Left ventricle myocardium inferior (tissue), 1 donor: ENCODE measurements around the gene HEATR9. TPM values are rescaled to one million over a fixed set of nuclear protein-coding genes. Genes with fewer than 3 reads are reported as not detected.

ENCODE experiments used
- DNase-seq: peaks from one replicate; pipeline ENCODE4 v3.0.0-alpha.2; 2020
- H3K27ac ChIP-seq: fragments of 200-600 bp; replicated peaks from 2 replicates; pipeline ENCODE4 v1.8.0; 2021
- H3K27me3 ChIP-seq: fragments of 200-600 bp; 2 replicates; pipeline ENCODE4 v1.8.0; 2021; ENCODE audit warnings: low read depth
- H3K36me3 ChIP-seq: fragments of 200-600 bp; 2 replicates; pipeline ENCODE4 v1.8.0; 2021
- H3K4me1 ChIP-seq: fragments of 200-600 bp; 2 replicates; pipeline ENCODE4 v1.8.0; 2021
- H3K4me3 ChIP-seq: fragments of 200-600 bp; 2 replicates; pipeline ENCODE4 v1.8.0; 2021; ENCODE audit warnings: mild to moderate bottlenecking, moderate library complexity
- H3K9me3 ChIP-seq: fragments of 200-600 bp; replicated peaks from 2 replicates; pipeline ENCODE4 v1.8.0; 2021
- intact Hi-C: fragments of 100-400 bp; cut with micrococcal nuclease; formaldehyde crosslinking; loops from one replicate; pipeline ENCODE4 v1.11.0; 2022
- total RNA-seq: library from RNA; stranded (reverse); fragmentation: NEBNext Ultra II Directional; extraction: Animal tissue kit (Norgen Biotek cat#: 25700); gene quantifications from one replicate; pipeline ENCODE4 v1.2.1, GENCODE V29; 2021
- TF ChIP-seq, protein P1 (sequence below): fragments of 200-600 bp; IDR thresholded peaks from 2 replicates; pipeline ENCODE4 v1.8.0; 2021; ENCODE audit warnings: antibody characterized with exemption, mild to moderate bottlenecking, borderline replicate concordance
- donor health status: DM: no; HTN: yes; CAD: no; lungs with severe emphysema.

Gene HEATR9
- total RNA-seq, 1 donor from 2014 or later = not detected

DNA sequence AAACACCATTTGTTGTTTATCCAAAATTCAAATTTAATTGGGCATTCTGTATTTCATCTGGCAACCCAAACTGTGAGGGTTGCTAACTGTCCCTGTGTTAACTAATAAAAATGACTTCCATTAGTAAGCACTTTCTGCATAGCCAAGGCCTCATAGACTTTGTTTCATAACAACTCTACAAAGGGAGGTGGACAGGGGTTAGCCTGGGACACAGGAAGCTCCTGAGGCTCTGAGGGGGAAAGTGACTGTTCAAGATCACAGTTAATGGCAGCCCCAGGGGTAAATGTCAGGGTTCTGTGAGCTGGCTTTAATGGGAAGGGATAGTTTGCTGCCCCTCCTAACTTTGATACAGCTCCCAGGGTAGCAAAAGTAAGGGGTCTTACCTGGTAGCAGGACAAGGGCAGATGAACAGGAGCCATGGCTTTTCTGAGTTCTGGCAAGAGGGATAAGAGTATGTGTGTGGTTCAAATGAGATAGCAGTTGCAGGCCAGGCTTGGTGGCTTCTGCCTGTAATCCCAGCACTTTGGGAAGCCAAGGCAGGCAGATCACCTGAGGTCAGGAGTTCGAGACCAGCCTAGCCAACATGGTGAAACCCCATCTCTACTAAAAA lies 2.2 kb downstream of the HEATR9 start:
- intact Hi-C loops = no loop called here
- no peaks in the 10 kb centered on the region for H3K36me3 ChIP-seq

DNA sequence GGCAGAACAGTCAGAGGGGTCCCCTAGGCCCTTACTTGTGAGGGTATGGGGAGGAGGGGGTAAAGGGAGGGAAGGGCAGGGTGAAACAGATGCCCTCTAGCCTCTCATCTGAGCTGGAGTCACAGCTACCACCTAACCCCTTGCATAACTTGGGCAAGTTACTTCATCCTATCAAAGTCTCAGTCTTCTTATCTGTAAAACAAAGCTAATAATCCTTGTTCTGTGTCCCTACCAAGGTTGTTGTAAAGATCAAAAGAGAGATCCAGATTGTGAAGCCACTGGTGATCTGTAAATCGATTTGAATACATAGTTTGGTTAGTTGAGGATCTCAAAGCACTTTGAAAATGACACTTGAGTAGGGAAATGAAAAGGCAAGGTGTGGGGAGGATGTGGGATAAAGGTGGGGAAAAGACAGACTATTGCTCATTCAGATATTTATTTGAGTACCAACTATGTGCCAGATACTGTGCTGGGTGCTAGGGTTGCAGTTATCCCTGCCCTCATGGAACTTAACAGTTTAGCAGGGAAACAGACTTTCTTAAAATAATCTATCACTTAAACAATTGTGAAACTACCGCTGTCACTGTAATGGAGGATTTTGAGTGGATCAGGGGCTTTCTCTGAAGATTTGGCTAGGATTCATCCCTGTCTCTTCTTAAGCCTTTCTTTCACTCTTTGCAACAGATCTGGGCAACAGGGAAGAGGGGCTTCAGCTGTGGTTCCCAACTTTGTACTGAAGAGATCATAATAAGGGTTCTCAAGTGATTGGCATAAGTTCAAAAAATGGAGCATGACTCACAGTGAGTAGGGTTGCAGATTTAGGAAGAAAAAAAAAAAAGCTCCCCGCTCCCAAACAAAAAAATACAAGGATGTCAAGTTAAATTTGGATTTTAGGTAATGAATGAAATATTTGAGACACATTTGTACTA lies 3.0 kb downstream of the HEATR9 start:
- no peaks in the 10 kb centered on the region for H3K36me3 ChIP-seq
- no peak for DNase-seq
- no peaks in the 10 kb centered on the region for H3K9me3 ChIP-seq
- TF ChIP-seq, protein P1, sequence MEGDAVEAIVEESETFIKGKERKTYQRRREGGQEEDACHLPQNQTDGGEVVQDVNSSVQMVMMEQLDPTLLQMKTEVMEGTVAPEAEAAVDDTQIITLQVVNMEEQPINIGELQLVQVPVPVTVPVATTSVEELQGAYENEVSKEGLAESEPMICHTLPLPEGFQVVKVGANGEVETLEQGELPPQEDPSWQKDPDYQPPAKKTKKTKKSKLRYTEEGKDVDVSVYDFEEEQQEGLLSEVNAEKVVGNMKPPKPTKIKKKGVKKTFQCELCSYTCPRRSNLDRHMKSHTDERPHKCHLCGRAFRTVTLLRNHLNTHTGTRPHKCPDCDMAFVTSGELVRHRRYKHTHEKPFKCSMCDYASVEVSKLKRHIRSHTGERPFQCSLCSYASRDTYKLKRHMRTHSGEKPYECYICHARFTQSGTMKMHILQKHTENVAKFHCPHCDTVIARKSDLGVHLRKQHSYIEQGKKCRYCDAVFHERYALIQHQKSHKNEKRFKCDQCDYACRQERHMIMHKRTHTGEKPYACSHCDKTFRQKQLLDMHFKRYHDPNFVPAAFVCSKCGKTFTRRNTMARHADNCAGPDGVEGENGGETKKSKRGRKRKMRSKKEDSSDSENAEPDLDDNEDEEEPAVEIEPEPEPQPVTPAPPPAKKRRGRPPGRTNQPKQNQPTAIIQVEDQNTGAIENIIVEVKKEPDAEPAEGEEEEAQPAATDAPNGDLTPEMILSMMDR = no peak
- H3K4me3 ChIP-seq = no peak overlapping the region
- H3K27me3 ChIP-seq = no peaks in the 10 kb centered on the region
- H3K4me1 ChIP-seq = peaks cover 12% of the 10 kb centered on the region
- intact Hi-C loops = no loop called here
- H3K27ac ChIP-seq = no peak overlapping the region

More for the DNA sequence above, 2.2 kb downstream of the HEATR9 start:
- Histone ChIP-seq H3K27ac (no peak overlapping the region), H3K4me1 (peaks cover 12% of the 10 kb centered on the region), H3K9me3 (no peaks in the 10 kb centered on the region), H3K4me3 (no peak overlapping the region), H3K27me3 (no peaks in the 10 kb centered on the region)
- no peak for DNase-seq
- TF ChIP-seq, protein P1 = no peak

DNA sequence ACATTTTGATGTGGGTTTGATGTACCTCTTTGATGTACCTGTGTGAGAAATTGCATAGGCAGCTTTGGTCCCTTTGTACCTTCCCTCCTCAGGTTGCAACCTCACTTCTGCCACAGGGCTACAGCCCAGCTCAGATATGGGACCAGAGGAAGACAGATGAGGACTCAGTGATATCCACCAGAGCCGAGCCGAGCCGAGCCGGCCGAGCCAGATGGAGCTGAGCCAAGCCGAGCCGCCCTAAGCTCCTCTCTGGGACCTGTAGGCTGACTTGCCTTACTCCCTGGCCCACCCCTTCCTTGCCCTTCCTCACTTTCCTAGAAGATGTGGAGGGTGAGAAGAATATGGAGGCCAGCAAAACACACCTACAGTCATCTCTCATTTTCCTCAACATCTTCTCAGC lies 3.8 kb downstream of the HEATR9 start:
- Histone ChIP-seq H3K4me1 (peaks cover 12% of the 10 kb centered on the region), H3K27me3 (no peaks in the 10 kb centered on the region), H3K4me3 (no peak overlapping the region), H3K36me3 (no peaks in the 10 kb centered on the region), H3K9me3 (no peaks in the 10 kb centered on the region), H3K27ac (no peak overlapping the region)
- TF ChIP-seq, protein P1 = no peak
- no peak for DNase-seq
- intact Hi-C loops = no loop called here

DNA sequence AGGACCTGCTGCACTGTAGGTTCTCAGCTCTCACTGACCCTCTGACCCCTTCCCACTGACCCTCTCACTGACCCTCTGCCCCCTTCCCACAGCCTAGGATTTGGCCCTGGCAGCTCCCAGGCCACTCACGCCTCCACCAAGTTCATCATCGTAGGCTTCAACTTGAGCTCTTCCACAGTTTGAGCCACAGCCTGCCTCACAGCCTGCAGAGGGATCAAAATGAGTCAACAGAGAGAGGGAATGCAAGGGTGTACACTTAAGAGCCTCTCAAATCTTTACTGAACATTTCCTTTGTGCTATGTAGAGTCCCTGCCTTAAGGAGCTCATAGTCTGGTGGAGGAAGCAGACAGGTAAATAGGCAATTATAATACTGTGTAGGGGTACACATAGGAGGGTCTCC lies 12.1 kb downstream of the HEATR9 start:
- Histone ChIP-seq H3K4me3 (no peak overlapping the region), H3K27me3 (no peaks in the 10 kb centered on the region), H3K4me1 (no peaks in the 10 kb centered on the region), H3K36me3 (no peaks in the 10 kb centered on the region), H3K27ac (no peak overlapping the region), H3K9me3 (no peaks in the 10 kb centered on the region)
- DNase-seq = no peak
- TF ChIP-seq, protein P1 = no peak
- intact Hi-C loops = no loop called here

DNA sequence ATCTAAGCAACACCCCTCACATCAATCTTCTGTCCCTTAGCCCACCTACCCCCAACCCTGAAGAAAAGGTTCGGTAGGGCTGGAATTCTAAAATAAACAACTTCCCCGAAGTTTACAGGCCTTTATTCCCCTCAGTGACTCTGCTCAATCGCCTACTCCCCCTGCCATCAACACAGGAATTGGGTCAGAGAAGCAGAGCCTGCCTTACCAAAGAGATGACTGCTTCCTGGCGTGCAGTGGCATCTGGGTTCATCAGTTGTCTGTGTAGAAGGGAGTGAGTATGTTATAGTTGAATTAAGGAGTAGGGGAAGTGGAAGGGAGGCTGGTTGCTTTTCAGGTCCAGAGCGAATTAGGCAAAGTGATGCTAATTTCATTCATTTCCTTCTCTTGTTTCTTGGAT lies 12.7 kb downstream of the HEATR9 start:
- no peaks in the 10 kb centered on the region for H3K36me3 ChIP-seq
- H3K4me1 ChIP-seq = no peaks in the 10 kb centered on the region
- H3K27me3 ChIP-seq = no peaks in the 10 kb centered on the region
- no peak overlapping the region for H3K4me3 ChIP-seq
- TF ChIP-seq, protein P1 = no peak
- intact Hi-C loops = no loop called here
- H3K9me3 ChIP-seq = no peaks in the 10 kb centered on the region
- no peak overlapping the region for H3K27ac ChIP-seq
- no peak for DNase-seq
